Peyer's patch (tissue), 4 donors: Measurements from ENCODE around the gene EVA1A.

Experiments
- CTCF ChIP-seq, 6 experiments: fragments of 450-650 bp in 4 of 6; fragments of 200-600 bp in 2 of 6; sonication (generic) in 1 of 6; IDR thresholded peaks; one replicate each; pipeline ENCODE4 v1.5.1; 2017 to 2019; ENCODE audit warnings: antibody characterized with exemption in 6 of 6, mild to moderate bottlenecking in 3 of 6, moderate library complexity in 1 of 6
- POLR2A ChIP-seq, 2 donors: fragments of 450-650 bp; IDR thresholded peaks; one replicate each; pipeline ENCODE4 v1.5.1; 2017; ENCODE audit warnings: antibody characterized with exemption in 2 of 2, mild to moderate bottlenecking in 2 of 2, moderate library complexity in 2 of 2

GRCh38 chr2:75460630-75461029, 100.1 kb downstream of the EVA1A start:
- TF ChIP-seq CTCF (IDR thresholded peaks at IDR 0.05): no peak
- no peak for TF ChIP-seq POLR2A (IDR thresholded peaks at IDR 0.05)
